HCT116 (cell line): ENCODE results near the gene DNAH10. TPM values are rescaled to one million over a fixed set of nuclear protein-coding genes. Genes with fewer than 3 reads are reported as not detected.

Experiments
- ATAC-seq: fragments of 200-7000 bp; cut with Tn5 transposase; 2 replicates; pipeline ENCODE4 v1.9.1; 2020; ENCODE audit warnings: mild to moderate bottlenecking, moderate library complexity
- BruUV-seq: library from RNA; stranded (reverse); fragments of 400-500 nt; replicated peaks from 2 replicates; lab custom pipeline; 2021; lab: Mats Ljungman, UMichigan
- CTCF ChIA-PET: fragments of 300-600 bp; sonication (Branson Sonifier 250); formaldehyde crosslinking; loops from one replicate; lab custom pipeline; 2021; ENCODE audit warnings: antibody characterized with exemption; lab: Charles Lee
- POLR2A ChIA-PET: fragments of 300-600, 350-600 bp; sonication (Branson Sonifier 250); formaldehyde crosslinking; loops from one replicate; lab custom pipeline; 2021; ENCODE audit warnings: antibody characterized with exemption; lab: Charles Lee
- RAD21 ChIA-PET, 2 experiments: fragments of 300-600 bp; sonication (Branson Sonifier 250); formaldehyde crosslinking; loops; one replicate each; lab custom pipeline; 2023; ENCODE audit warnings: low total read pairs in 2 of 2; ENCODE audit not compliant: uncharacterized antibody in 2 of 2, unreplicated experiment in 2 of 2, low non-redundant PET in 1 of 2; lab: Charles Lee
- DNase-seq: peaks from one replicate; pipeline ENCODE4 v3.0.0-alpha.2; 2010; ENCODE audit warnings: low read depth, low spot score
- H2AFZ ChIP-seq: fragments of 200-600 bp; shearing (Covaris generic), sonication (generic); 2 replicates; pipeline ENCODE4 v1.6.1; 2017; ENCODE audit warnings: low read depth, mixed run types, mixed read lengths, antibody characterized with exemption, low read length; ENCODE audit not compliant: poor library complexity, severe bottlenecking
- H3K27ac ChIP-seq: 2 replicates; pipeline ENCODE4 v1.5.1; 2012; ENCODE audit warnings: low read depth, low read length
- H3K27me3 ChIP-seq: fragments of 200-600 bp; sonication (generic); 2 replicates; pipeline ENCODE4 v1.6.1; 2016; ENCODE audit warnings: mixed run types, low read length, mixed read lengths; ENCODE audit not compliant: insufficient read depth
- H3K36me3 ChIP-seq, 2 experiments: fragments of 200-500 bp in 1 of 2; fragments of 200-600 bp in 1 of 2; sonication (Bioruptor generic) in 1 of 2; sonication (generic) in 1 of 2; 2 replicates each; pipeline versions ENCODE4 v1.5.1 to v1.6.1; 2014 to 2016; ENCODE audit warnings: low read length in 2 of 2, inconsistent platforms in 1 of 2, mixed read lengths in 1 of 2, mixed run types in 1 of 2; ENCODE audit not compliant: insufficient read depth in 2 of 2, control insufficient read depth in 1 of 2
- H3K4me1 ChIP-seq, 2 experiments: fragments of 200-600 bp in 1 of 2; sonication (generic) in 1 of 2; 2 replicates each; pipeline versions ENCODE4 v1.5.1 to v1.6.1; 2012 to 2017; ENCODE audit warnings: low read length in 2 of 2, inconsistent platforms in 1 of 2, mild to moderate bottlenecking in 1 of 2, mixed read lengths in 1 of 2, mixed run types in 1 of 2, moderate library complexity in 1 of 2; ENCODE audit not compliant: insufficient read depth in 2 of 2, control insufficient read depth in 1 of 2
- H3K4me2 ChIP-seq: fragments of 200-600 bp; sonication (generic); 2 replicates; pipeline ENCODE4 v1.6.1; 2017; ENCODE audit warnings: mixed run types, low read length, mixed read lengths
- H3K4me3 ChIP-seq, 2 experiments: fragments of 200-600 bp in 1 of 2; sonication (generic) in 1 of 2; replicated peaks in 1 of 2; 2 replicates each; pipeline ENCODE4 v1.5.1; 2011 to 2016; ENCODE audit warnings: low read length in 2 of 2, control low read depth in 1 of 2, low read depth in 1 of 2, mild to moderate bottlenecking in 1 of 2, mixed read lengths in 1 of 2, mixed run types in 1 of 2
- H3K79me2 ChIP-seq: fragments of 200-600 bp; sonication (generic); 2 replicates; pipeline ENCODE4 v1.6.1; 2017; ENCODE audit warnings: mild to moderate bottlenecking, mixed run types, low read length, moderate library complexity, mixed read lengths; ENCODE audit not compliant: insufficient read depth
- H3K9ac ChIP-seq: fragments of 200-600 bp; sonication (generic); 2 replicates; pipeline ENCODE4 v1.6.1; 2016; ENCODE audit warnings: low read length, mixed read lengths
- H3K9me2 ChIP-seq: fragments of 200-600 bp; sonication (generic), shearing (Covaris generic); 2 replicates; pipeline ENCODE4 v1.6.1; 2017; ENCODE audit warnings: mixed run types, mild to moderate bottlenecking, moderate library complexity; ENCODE audit not compliant: insufficient read depth
- H3K9me3 ChIP-seq, 2 experiments: fragments of 200-500 bp in 1 of 2; fragments of 200-600 bp in 1 of 2; sonication (Bioruptor generic) in 1 of 2; sonication (generic) in 1 of 2; 2 replicates each; pipeline ENCODE4 v1.6.1; 2014 to 2017; ENCODE audit warnings: low read length in 2 of 2, mixed read lengths in 2 of 2, inconsistent platforms in 1 of 2, low read depth in 1 of 2, mild to moderate bottlenecking in 1 of 2, mixed run types in 1 of 2, moderate library complexity in 1 of 2; ENCODE audit not compliant: control insufficient read depth in 1 of 2, insufficient read depth in 1 of 2
- H4K20me1 ChIP-seq: fragments of 200-600 bp; sonication (generic), shearing (Covaris generic); 2 replicates; pipeline ENCODE4 v1.6.1; 2017; ENCODE audit warnings: mixed run types, mild to moderate bottlenecking, moderate library complexity; ENCODE audit not compliant: insufficient read depth
- CBX3 ChIP-seq: IDR thresholded peaks from 2 replicates; pipeline ENCODE4 v1.6.1; 2012; ENCODE audit warnings: low read depth
- CEBPB ChIP-seq: IDR thresholded peaks from 2 replicates; pipeline ENCODE4 v1.6.1; 2012; ENCODE audit warnings: low read depth
- CTCF ChIP-seq, 3 experiments: fragments of 200-600 bp in 1 of 3; sonication (generic) in 1 of 3; IDR thresholded peaks in 2 of 3; conservative IDR thresholded peaks in 1 of 3; 2 replicates each; pipeline ENCODE4 v1.5.1; 2012 to 2017; ENCODE audit warnings: low read depth in 2 of 3, low read length in 2 of 3, antibody characterized with exemption in 1 of 3, borderline replicate concordance in 1 of 3, control low read depth in 1 of 3, mild to moderate bottlenecking in 1 of 3, mixed read lengths in 1 of 3, mixed run types in 1 of 3, moderate library complexity in 1 of 3; ENCODE audit not compliant: insufficient read depth in 1 of 3
- EGR1 ChIP-seq: IDR thresholded peaks from 2 replicates; pipeline ENCODE4 v1.6.1; 2012; ENCODE audit warnings: low read depth
- EZH2 ChIP-seq: fragments of 200-600 bp; sonication (generic); IDR thresholded peaks from 2 replicates; pipeline ENCODE4 v1.6.1; 2017; ENCODE audit warnings: antibody characterized with exemption, mixed run types
- EZH2phosphoT487 ChIP-seq: fragments of 200-600 bp; IDR thresholded peaks from 2 replicates; pipeline ENCODE4 v1.6.1; 2018; ENCODE audit warnings: antibody characterized with exemption, borderline replicate concordance
- FOSL1 ChIP-seq: IDR thresholded peaks from 2 replicates; pipeline ENCODE4 v1.6.1; 2012; ENCODE audit warnings: low read depth
- JUND ChIP-seq: IDR thresholded peaks from 2 replicates; pipeline ENCODE4 v1.6.1; 2012
- MAX ChIP-seq: IDR thresholded peaks from 2 replicates; pipeline ENCODE4 v1.6.1; 2012
- RAD21 ChIP-seq: IDR thresholded peaks from 2 replicates; pipeline ENCODE4 v1.6.1; 2012; ENCODE audit warnings: low read depth, mild to moderate bottlenecking
- SIN3A ChIP-seq: IDR thresholded peaks from 2 replicates; pipeline ENCODE4 v1.6.1; 2012; ENCODE audit warnings: low read depth
- SP1 ChIP-seq: IDR thresholded peaks from 2 replicates; pipeline ENCODE4 v1.6.1; 2012; ENCODE audit warnings: low read depth
- SRF ChIP-seq: IDR thresholded peaks from 2 replicates; pipeline ENCODE4 v1.6.1; 2012; ENCODE audit warnings: low read depth
- TCF7L2 ChIP-seq: IDR thresholded peaks from 2 replicates; pipeline ENCODE4 v1.7.0; 2011; ENCODE audit warnings: borderline replicate concordance, inconsistent platforms; ENCODE audit not compliant: insufficient read depth, insufficient read length; ENCODE audit errors: extremely low read depth
- ZFX ChIP-seq: fragments of 450-650 bp; IDR thresholded peaks from 2 replicates; pipeline ENCODE4 v1.6.1; 2017
- ZNF274 ChIP-seq: fragments of 200-500 bp; sonication (Bioruptor generic); IDR thresholded peaks from 2 replicates; pipeline ENCODE4 v1.6.1; 2014; ENCODE audit warnings: mild to moderate bottlenecking, low read depth, low read length, inconsistent platforms
- intact Hi-C: fragments of 100-400 bp; cut with micrococcal nuclease; formaldehyde crosslinking; loops from 2 replicates; pipeline ENCODE4 v1.10.0; 2022
- total RNA-seq: library from RNA; stranded (reverse); gene quantifications from one replicate; pipeline ENCODE4 v1.2.1, GENCODE V29; 2021; ENCODE audit not compliant: unreplicated experiment
- TF ChIP-seq, protein P1 (sequence below): IDR thresholded peaks from 2 replicates; pipeline ENCODE4 v1.6.1; 2012; ENCODE audit warnings: low read depth
- TF ChIP-seq, protein P2 (sequence below): IDR thresholded peaks from 2 replicates; pipeline ENCODE4 v1.6.1; 2012
- TF ChIP-seq, protein P3 (sequence below): IDR thresholded peaks from 2 replicates; pipeline ENCODE4 v1.6.1; 2011; ENCODE audit warnings: mild to moderate bottlenecking, low read length, moderate library complexity; ENCODE audit not compliant: insufficient replicate concordance; ENCODE audit errors: extremely low read depth

DNAH10 gene
- total RNA-seq, 1 experiment from 2014 or later, result 1.3 TPM

DNA sequence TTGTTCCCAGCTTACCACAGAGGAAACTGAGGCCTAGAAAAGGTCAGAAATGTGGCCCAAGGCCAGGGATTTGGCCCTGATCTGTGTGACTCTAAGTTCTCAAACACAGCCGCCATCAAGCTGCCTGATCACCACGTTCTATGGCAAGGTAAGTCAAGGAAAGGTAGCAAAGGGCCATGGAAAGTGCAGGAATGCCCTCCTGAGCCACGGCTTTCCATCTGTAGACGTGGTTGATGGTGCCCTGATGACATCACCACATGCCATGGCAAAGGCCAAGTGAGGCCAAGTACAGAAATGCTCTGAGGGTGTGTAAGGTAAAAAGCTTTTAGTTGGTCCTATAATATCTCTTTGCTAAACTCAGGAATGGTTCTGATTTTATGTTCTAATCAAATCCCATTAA lies 99.3 kb downstream of the DNAH10 start:
- no peak overlapping the region for H3K27ac ChIP-seq
- no peaks in the 10 kb centered on the region for H4K20me1 ChIP-seq
- no peaks in the 10 kb centered on the region for H3K4me1 ChIP-seq
- intact Hi-C loops, result no loop called here
- H3K9ac ChIP-seq, result no peak overlapping the region
- no peaks in the 10 kb centered on the region for H3K79me2 ChIP-seq
- H2AFZ ChIP-seq, result no peak overlapping the region
- DNase-seq (no peak), ATAC-seq (no peak)
- BruUV-seq, result no TSS peak
- ChIA-PET CTCF (no interaction called here), RAD21 (no interaction called here), POLR2A (no interaction called here)
- no peak overlapping the region for H3K4me2 ChIP-seq
- no peaks in the 10 kb centered on the region for H3K36me3 ChIP-seq
- H3K9me3 ChIP-seq, result no peaks in the 10 kb centered on the region
- H3K9me2 ChIP-seq, result no peaks in the 10 kb centered on the region
- H3K4me3 ChIP-seq, result no peak overlapping the region
- no peaks in the 10 kb centered on the region for H3K27me3 ChIP-seq
- no peak for TF ChIP-seq SP1
- no peak for TF ChIP-seq MAX
- TF ChIP-seq, protein P1, sequence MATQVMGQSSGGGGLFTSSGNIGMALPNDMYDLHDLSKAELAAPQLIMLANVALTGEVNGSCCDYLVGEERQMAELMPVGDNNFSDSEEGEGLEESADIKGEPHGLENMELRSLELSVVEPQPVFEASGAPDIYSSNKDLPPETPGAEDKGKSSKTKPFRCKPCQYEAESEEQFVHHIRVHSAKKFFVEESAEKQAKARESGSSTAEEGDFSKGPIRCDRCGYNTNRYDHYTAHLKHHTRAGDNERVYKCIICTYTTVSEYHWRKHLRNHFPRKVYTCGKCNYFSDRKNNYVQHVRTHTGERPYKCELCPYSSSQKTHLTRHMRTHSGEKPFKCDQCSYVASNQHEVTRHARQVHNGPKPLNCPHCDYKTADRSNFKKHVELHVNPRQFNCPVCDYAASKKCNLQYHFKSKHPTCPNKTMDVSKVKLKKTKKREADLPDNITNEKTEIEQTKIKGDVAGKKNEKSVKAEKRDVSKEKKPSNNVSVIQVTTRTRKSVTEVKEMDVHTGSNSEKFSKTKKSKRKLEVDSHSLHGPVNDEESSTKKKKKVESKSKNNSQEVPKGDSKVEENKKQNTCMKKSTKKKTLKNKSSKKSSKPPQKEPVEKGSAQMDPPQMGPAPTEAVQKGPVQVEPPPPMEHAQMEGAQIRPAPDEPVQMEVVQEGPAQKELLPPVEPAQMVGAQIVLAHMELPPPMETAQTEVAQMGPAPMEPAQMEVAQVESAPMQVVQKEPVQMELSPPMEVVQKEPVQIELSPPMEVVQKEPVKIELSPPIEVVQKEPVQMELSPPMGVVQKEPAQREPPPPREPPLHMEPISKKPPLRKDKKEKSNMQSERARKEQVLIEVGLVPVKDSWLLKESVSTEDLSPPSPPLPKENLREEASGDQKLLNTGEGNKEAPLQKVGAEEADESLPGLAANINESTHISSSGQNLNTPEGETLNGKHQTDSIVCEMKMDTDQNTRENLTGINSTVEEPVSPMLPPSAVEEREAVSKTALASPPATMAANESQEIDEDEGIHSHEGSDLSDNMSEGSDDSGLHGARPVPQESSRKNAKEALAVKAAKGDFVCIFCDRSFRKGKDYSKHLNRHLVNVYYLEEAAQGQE, result no peak
- no peak for TF ChIP-seq EZH2phosphoT487
- TF ChIP-seq FOSL1, result no peak
- TF ChIP-seq TCF7L2, result no peak
- no peak for TF ChIP-seq ZNF274
- no peak for TF ChIP-seq SRF
- no peak for TF ChIP-seq SIN3A
- TF ChIP-seq EZH2, result no peak
- TF ChIP-seq, protein P2, sequence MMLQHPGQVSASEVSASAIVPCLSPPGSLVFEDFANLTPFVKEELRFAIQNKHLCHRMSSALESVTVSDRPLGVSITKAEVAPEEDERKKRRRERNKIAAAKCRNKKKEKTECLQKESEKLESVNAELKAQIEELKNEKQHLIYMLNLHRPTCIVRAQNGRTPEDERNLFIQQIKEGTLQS, result no peak
- TF ChIP-seq JUND, result no peak
- TF ChIP-seq CBX3, result no peak
- TF ChIP-seq, protein P3, sequence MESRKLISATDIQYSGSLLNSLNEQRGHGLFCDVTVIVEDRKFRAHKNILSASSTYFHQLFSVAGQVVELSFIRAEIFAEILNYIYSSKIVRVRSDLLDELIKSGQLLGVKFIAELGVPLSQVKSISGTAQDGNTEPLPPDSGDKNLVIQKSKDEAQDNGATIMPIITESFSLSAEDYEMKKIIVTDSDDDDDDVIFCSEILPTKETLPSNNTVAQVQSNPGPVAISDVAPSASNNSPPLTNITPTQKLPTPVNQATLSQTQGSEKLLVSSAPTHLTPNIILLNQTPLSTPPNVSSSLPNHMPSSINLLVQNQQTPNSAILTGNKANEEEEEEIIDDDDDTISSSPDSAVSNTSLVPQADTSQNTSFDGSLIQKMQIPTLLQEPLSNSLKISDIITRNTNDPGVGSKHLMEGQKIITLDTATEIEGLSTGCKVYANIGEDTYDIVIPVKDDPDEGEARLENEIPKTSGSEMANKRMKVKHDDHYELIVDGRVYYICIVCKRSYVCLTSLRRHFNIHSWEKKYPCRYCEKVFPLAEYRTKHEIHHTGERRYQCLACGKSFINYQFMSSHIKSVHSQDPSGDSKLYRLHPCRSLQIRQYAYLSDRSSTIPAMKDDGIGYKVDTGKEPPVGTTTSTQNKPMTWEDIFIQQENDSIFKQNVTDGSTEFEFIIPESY, result no peak
- no peak for TF ChIP-seq ZFX
- no peak for TF ChIP-seq EGR1
- TF ChIP-seq RAD21, result no peak
- no peak for TF ChIP-seq CTCF (IDR thresholded peaks at IDR 0.05 in 2 of 3, conservative IDR thresholded peaks at IDR 0.05 in 1 of 3; ENCODE audit: borderline replicate concordance in 1 of 3, insufficient read depth in 1 of 3, low read depth in 2 of 3, low read length in 2 of 3)
- TF ChIP-seq CEBPB, result no peak
